HG03139 (cell line): ENCODE data around the gene KIAA0408.

Experiments used
- ATAC-seq: cut with Tn5 transposase; IDR thresholded peaks from one replicate; pipeline ENCODE4 v1.9.1; 2021; ENCODE audit not compliant: unreplicated experiment

The KIAA0408 gene

GRCh38 chr6:127459231-127459641 lies at the start of gene KIAA0408:
Gene KIAA0408, minus strand, starts transcription at chr6:127459389. Its CDS starts 5,408 bp downstream, at chr6:127453981.
- ATAC-seq, result no peak

DNA sequence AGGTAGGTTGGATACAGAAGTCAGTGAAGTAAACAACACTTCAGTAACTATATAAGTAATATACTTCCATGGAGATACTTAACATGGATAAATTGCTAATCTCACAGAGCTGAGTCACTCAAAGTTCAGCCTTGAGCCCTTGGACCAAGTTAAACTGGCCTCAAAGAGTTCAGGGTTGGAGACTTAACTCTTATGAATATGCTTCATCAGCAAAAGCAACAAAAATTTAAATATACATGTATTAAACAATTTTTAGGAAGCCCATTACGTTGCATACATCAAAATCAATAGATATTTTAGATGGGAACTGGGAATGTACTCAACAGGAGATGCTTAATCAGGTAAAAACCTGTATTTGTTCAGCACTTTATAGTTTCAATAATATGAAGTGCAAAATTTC lies 47.7 kb upstream of the KIAA0408 start:
- no peak for ATAC-seq

DNA sequence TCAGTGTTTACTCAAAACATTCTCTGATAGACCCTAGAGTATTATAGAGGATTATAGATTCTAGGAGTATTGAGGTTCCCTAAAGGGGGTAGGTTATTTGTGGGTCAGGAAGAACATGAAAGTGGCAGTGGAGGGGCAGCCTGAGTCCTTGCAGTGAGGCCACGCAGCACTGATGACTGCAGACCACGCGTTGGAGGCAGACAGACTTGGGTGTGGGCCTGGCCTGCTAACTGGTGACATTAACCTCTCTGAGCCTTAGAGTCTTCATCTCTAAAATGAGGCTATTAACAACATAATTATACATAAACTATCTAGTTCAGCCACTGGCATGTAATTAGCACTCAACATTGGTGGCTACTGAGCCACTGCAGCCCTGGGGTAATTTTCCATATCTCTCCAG lies 43.8 kb upstream of the KIAA0408 start:
- ATAC-seq, result no peak

DNA sequence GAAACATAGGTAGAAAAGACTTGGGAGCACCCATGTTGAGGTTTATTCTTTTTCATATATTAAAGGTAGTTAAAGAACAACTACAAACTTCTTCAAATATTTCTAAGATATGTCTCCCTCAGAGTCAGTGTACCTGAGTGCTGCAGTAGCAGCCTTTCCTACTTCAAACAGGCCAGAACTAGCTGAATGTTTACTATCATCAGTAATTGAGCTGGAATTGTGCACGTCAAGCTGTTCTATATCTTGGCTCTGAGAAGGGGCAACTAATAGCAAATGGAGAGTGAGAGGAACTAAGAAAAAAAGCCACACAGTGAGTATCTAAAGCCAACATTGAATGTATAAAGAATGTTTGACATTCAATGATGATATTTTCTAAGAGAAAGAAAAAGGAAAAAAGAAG lies 38.2 kb upstream of the KIAA0408 start:
- no peak for ATAC-seq

DNA sequence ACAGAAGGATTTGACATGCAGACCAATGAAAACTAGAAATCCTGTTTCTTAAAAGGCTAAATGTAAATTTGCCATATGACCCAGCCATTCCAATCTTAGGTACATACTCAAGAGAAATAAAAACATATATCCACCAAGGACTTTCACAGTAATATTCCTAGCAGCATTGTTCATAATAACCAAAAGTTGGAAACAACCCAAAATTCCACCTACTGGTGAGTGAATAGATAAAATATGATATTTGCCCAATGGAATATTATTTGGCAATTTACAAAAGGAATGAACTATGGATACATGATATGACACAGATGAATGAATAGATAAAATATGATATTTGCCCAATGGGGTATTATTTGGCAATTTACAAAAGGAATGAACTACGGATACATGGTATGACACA lies 37.3 kb upstream of the KIAA0408 start:
- ATAC-seq, result no peak

DNA sequence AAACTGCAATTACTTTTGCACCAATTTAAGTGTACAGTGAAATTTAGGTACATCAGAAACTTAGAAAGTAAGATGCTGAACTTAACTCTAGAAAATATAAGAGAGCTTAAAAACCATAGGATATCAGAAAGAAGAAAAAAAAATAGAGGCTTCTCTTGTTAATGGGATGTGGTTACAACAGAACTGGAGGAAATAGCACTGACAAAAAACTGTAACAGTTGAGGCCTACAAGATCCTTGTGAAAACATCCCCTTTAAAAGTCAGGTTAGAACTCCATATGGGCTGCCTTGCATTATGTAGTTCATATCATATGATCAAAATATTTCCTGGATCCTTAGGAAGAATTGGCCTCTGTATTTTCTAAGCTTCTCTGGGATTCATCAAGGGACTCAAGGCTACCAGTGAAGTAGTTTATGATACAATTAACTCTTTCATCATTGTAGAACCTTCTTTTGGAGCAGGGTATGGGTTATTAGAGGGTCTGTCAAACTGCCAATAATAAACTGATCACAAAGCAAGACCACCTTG lies 35.1 kb upstream of the KIAA0408 start:
- ATAC-seq, result no peak

DNA sequence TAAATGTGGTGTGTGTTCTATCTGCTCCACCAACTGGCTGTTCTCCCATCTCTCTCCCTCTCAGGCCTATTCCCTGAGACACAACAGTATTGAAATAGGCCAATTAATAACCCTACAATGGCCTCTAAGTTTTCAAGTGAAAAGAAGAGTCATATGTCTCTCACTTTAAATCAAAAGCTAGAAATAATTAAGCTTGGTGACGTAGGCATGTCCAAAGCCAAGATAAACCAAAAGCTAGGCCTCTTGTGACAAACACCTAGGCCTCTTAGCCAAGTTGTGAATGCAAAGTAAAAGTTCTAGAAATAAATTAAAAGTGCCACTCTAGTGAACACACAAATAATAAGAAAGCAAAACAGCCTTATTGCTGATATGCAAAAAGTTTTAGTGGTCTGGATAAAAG lies 30.1 kb upstream of the KIAA0408 start:
- ATAC-seq, result no peak

GRCh38 chr6:127486934-127487333 lies 27.7 kb upstream of the KIAA0408 start:
- ATAC-seq, result no peak

DNA sequence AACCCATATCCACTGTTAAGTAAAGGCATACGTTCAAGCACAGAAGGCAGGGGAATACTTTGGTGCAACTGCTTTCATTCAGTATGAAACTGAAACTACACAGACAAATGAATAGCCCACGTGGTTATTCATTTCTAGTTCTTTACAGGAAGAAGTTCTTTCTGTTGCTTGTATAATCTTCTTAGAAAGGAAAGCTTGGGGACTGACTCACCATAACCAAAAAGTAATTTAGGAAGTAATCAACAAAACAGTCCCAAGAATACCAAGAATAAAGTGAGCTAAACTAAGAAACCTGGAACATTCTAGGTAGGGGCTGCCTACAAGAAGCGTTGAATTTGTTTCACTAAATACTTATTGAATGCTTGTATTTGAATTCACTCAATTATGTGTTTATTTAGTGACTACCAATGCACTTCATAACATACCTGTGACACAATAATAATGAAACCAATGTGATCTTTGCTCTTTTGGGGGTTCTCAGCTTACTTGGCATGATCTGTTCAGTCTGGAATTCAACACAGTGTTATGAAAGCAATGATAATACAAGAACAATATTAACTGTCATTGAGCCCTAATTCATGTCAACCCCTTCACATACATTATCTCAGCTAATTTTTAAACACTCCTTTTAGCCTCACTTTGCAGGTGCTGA lies 25.1 kb upstream of the KIAA0408 start:
- ATAC-seq, result peak; percentile 99

DNA sequence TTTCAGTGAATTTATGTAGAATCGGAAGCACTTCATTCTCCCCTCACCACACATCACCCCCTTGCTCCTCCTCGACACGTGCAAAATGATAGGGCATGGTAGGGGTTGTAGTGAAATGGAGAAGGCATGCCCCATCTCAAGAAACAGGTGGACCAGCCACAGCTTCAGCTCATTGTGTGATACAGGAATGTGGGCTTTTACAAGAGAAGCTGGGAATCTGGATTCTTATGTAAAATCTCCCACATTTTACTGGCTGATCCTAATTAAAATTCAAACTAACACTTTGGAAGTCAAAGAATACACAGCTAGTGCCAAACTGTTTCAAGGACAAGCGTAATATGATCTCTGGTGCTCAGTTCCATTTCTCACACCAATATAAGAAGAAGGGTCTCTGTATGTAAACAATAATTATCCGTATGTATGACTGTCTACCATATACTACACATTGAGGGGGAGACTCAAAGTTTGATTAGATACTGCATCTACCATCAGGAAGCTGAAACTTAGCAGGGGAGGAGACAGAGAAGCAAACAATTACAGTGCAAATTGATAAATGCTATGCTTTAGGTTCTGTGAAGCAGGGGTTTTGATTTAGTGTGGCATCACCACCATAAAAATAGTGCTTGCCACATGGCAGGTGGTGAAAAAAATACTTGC lies 24.3 kb upstream of the KIAA0408 start:
- peak; percentile 17 for ATAC-seq

- ATAC-seq, result no peak
Observed at GRCh38 chr6:127482325-127482724, 23.1 kb upstream of the KIAA0408 start.

DNA sequence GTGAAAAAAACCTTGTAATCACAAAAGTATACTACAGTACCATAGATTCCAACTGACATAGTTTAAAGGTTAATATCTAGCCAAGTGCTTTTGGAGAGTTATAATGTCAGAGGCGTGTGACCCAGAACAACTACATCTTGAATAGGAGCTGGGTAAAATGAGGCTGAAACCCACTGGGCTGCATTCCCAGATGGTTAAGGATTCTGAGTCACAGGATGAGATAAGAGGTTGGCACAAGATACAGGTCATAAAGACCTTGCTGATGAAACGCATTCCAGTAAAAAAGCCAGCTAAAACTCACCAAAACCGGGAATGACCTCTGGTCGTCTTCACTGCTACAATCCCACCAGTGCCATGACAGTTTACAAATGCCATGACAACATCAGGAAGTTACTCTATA lies 22.4 kb upstream of the KIAA0408 start:
- no peak for ATAC-seq

DNA sequence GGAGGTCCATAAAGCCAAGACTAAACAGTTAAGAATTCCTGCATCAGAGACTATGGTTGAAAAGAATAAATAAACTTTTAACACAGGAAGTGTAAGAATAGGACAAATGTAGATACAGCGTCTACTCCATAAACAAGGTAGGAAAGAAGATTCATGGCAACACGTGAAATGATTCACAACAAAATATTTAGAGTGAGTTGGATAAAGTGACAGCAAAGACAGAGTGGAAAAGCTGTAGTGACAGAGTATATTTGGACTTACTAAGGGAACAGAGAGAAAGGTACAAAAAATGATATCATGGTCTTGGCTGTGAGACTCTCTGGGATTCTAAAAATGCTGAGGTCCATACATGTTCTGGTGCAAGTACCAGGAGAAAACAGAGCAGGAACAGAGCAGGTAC lies 21.9 kb upstream of the KIAA0408 start:
- ATAC-seq, result no peak

GRCh38 chr6:127477658-127478057 lies 18.5 kb upstream of the KIAA0408 start:
- no peak for ATAC-seq

- no peak for ATAC-seq
Observed at GRCh38 chr6:127475823-127476176, 16.6 kb upstream of the KIAA0408 start.

- ATAC-seq, result no peak
Observed at GRCh38 chr6:127475135-127475822, 16.1 kb upstream of the KIAA0408 start.

GRCh38 chr6:127471379-127472255 lies 12.4 kb upstream of the KIAA0408 start:
- no peak for ATAC-seq

GRCh38 chr6:127468936-127469335 lies 9.7 kb upstream of the KIAA0408 start:
- no peak for ATAC-seq

DNA sequence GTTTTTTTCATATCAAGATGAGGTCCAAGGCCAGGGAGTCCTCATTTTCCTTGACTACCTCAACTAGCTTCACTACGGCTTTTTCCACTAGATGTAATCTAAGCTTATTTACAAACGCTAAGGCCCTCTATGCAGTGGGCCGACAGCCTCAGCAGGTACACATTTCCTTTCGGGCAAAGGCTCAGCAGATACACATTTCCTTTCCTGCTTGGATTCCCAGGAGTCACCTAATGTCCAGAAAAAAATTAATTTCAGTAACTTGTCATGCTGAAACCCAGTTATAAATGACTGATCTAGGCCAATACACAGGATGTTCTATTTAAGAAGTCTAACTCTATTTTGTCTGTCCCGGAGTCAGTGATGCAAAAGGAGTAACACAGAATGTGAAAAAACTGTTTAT lies 7.2 kb upstream of the KIAA0408 start:
- no peak for ATAC-seq

DNA sequence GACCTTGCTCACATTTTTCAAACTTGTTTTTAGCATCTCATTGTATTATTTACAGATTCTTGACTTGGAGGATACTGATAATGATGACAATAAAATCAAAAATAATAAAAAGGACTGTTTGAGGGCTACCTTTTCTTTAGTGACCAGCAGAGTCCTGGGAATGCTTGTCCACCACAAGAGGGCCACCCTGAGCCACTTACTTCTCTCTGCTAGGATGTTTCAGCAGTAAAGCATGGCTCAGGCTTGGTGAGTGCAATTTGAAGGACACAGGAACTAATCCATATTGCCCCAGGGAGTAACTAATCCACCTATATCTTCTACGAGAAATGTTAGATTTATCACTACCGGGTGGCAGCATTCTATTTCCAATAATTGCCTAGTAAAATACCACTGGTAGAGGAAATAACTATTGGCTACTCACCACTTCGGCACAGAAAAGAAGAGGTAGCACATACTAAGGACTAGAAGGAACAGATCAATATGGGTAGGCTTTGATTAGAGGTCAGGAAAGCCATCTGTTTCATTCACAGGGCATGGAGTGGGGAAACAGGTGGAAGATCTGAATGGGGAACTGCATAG lies 5.8 kb upstream of the KIAA0408 start:
- ATAC-seq, result peak; percentile 90
